H9 (cell line): ENCODE measurements around the gene PRDM2. TPM values are rescaled to one million over a fixed set of nuclear protein-coding genes. Genes with fewer than 3 reads are reported as not detected.

ENCODE experiments used
- DNase-seq: peaks from one replicate; pipeline ENCODE4 v3.0.0-alpha.2; 2017
- H2AFZ ChIP-seq: one replicate; pipeline ENCODE4 v1.6.1; 2013; ENCODE audit warnings: mild to moderate bottlenecking, low read length, control low read depth, moderate library complexity
- H2AK5ac ChIP-seq: 2 replicates; pipeline ENCODE4 v1.6.1; 2013; ENCODE audit warnings: low read length, control low read depth, mixed read lengths; ENCODE audit not compliant: insufficient read length
- H2BK120ac ChIP-seq: one replicate; pipeline ENCODE4 v1.6.1; 2013; ENCODE audit warnings: low read depth, mild to moderate bottlenecking, low read length, control low read depth, inconsistent platforms; ENCODE audit not compliant: poor library complexity, severe bottlenecking
- H2BK12ac ChIP-seq: 2 replicates; pipeline ENCODE4 v1.6.1; 2013; ENCODE audit warnings: low read length, control low read depth, mixed read lengths, low read depth; ENCODE audit not compliant: insufficient read length
- H2BK15ac ChIP-seq: 2 replicates; pipeline ENCODE4 v1.6.1; 2013; ENCODE audit warnings: low read depth, low read length, control low read depth
- H2BK20ac ChIP-seq: one replicate; pipeline ENCODE4 v1.6.1; 2013; ENCODE audit warnings: low read depth, mild to moderate bottlenecking, low read length, control low read depth, inconsistent platforms; ENCODE audit not compliant: poor library complexity, severe bottlenecking
- H2BK5ac ChIP-seq: 2 replicates; pipeline ENCODE4 v1.6.1; 2013; ENCODE audit warnings: low read length, control low read depth, mixed read lengths; ENCODE audit not compliant: insufficient read length
- H3K14ac ChIP-seq: 2 replicates; pipeline ENCODE4 v1.6.1; 2013; ENCODE audit warnings: low read length, control low read depth; ENCODE audit not compliant: insufficient read depth
- H3K18ac ChIP-seq: 2 replicates; pipeline ENCODE4 v1.6.1; 2013; ENCODE audit warnings: low read depth, mild to moderate bottlenecking, mixed read lengths, low read length, control low read depth; ENCODE audit not compliant: insufficient read length
- H3K23ac ChIP-seq: 2 replicates; pipeline ENCODE4 v1.6.1; 2013; ENCODE audit warnings: low read length, control low read depth, mixed read lengths, low read depth; ENCODE audit not compliant: insufficient read length
- H3K23me2 ChIP-seq: 2 replicates; pipeline ENCODE4 v1.6.1; 2013; ENCODE audit warnings: low read depth, mild to moderate bottlenecking, mixed read lengths, low read length, control low read depth; ENCODE audit not compliant: insufficient read length, poor library complexity, severe bottlenecking
- H3K27ac ChIP-seq: 2 replicates; pipeline ENCODE4 v1.5.1; 2013; ENCODE audit warnings: low read length, control low read depth, mixed read lengths, low read depth; ENCODE audit not compliant: insufficient read length
- H3K27me3 ChIP-seq: 2 replicates; pipeline ENCODE4 v1.6.1; 2013; ENCODE audit warnings: low read length, control low read depth, inconsistent platforms; ENCODE audit not compliant: insufficient read depth
- H3K4ac ChIP-seq: 2 replicates; pipeline ENCODE4 v1.6.1; 2013; ENCODE audit warnings: low read depth, mild to moderate bottlenecking, control low read depth, inconsistent platforms, low read length, moderate library complexity
- H3K4me1 ChIP-seq: 2 replicates; pipeline ENCODE4 v1.6.1; 2013; ENCODE audit warnings: low read length, control low read depth, inconsistent platforms; ENCODE audit not compliant: insufficient read depth
- H3K4me2 ChIP-seq: 2 replicates; pipeline ENCODE4 v1.6.1; 2013; ENCODE audit warnings: low read length, control low read depth, mixed read lengths; ENCODE audit not compliant: insufficient read length, insufficient read depth
- H3K56ac ChIP-seq: 2 replicates; pipeline ENCODE4 v1.6.1; 2013; ENCODE audit warnings: low read depth, mild to moderate bottlenecking, mixed read lengths, low read length, control low read depth; ENCODE audit not compliant: insufficient read length
- H3K79me1 ChIP-seq: 2 replicates; pipeline ENCODE4 v1.6.1; 2013; ENCODE audit warnings: low read depth, mild to moderate bottlenecking, moderate library complexity, low read length, control low read depth, inconsistent platforms; ENCODE audit not compliant: insufficient read depth, poor library complexity, severe bottlenecking
- H3K79me2 ChIP-seq: 2 replicates; pipeline ENCODE4 v1.6.1; 2013; ENCODE audit warnings: low read length, control low read depth, inconsistent platforms; ENCODE audit not compliant: insufficient read depth
- H3K9ac ChIP-seq: 2 replicates; pipeline ENCODE4 v1.6.1; 2013; ENCODE audit warnings: low read length, control low read depth, mixed read lengths; ENCODE audit not compliant: insufficient read length; ENCODE audit errors: extremely low read depth
- H3K9me3 ChIP-seq: one replicate; pipeline ENCODE4 v1.6.1; 2013; ENCODE audit warnings: low read depth, low read length, inconsistent platforms; ENCODE audit not compliant: control insufficient read depth
- H3T11ph ChIP-seq: one replicate; pipeline ENCODE4 v1.6.1; 2013; ENCODE audit warnings: mild to moderate bottlenecking, low read length, control low read depth, inconsistent platforms
- H4K20me1 ChIP-seq: one replicate; pipeline ENCODE4 v1.6.1; 2013; ENCODE audit not compliant: control insufficient read depth, insufficient read length, insufficient read depth
- H4K5ac ChIP-seq: 2 replicates; pipeline ENCODE4 v1.6.1; 2013; ENCODE audit warnings: low read depth, mild to moderate bottlenecking, mixed read lengths, low read length, control low read depth; ENCODE audit not compliant: insufficient read length
- H4K8ac ChIP-seq: replicated peaks from 2 replicates; pipeline ENCODE4 v1.6.1; 2013; ENCODE audit warnings: low read length, control low read depth, mixed read lengths, low read depth; ENCODE audit not compliant: insufficient read length
- H4K91ac ChIP-seq: 2 replicates; pipeline ENCODE4 v1.6.1; 2013; ENCODE audit warnings: low read depth, mild to moderate bottlenecking, moderate library complexity, mixed read lengths, low read length, control low read depth; ENCODE audit not compliant: insufficient read length
- H3K27ac Mint-ChIP-seq, 3 experiments: 2 replicates in 2 of 3; 3 replicates in 1 of 3; pipeline ENCODE4 v1.8.0; 2020 to 2021; ENCODE audit warnings: mixed read lengths in 3 of 3, mild to moderate bottlenecking in 1 of 3, moderate library complexity in 1 of 3
- H3K27me3 Mint-ChIP-seq: 2 replicates; pipeline ENCODE4 v1.8.0; 2021; ENCODE audit warnings: low read depth, mild to moderate bottlenecking, moderate library complexity, mixed read lengths
- H3K36me3 Mint-ChIP-seq, 3 experiments: 2 replicates in 2 of 3; 3 replicates in 1 of 3; pipeline ENCODE4 v1.8.0; 2020 to 2021; ENCODE audit warnings: low read depth in 3 of 3, mixed read lengths in 3 of 3; ENCODE audit not compliant: insufficient read depth in 1 of 3
- H3K4me1 Mint-ChIP-seq, 2 experiments: 2 replicates each; pipeline ENCODE4 v1.8.0; 2020; ENCODE audit warnings: mixed read lengths in 2 of 2
- H3K4me3 Mint-ChIP-seq, 2 experiments: 2 replicates in 1 of 2; 3 replicates in 1 of 2; pipeline ENCODE4 v1.8.0; 2020 to 2021; ENCODE audit warnings: mild to moderate bottlenecking in 2 of 2, mixed read lengths in 2 of 2, moderate library complexity in 1 of 2
- H3K9me3 Mint-ChIP-seq, 2 experiments: 2 replicates in 1 of 2; 3 replicates in 1 of 2; pipeline ENCODE4 v1.8.0; 2020; ENCODE audit warnings: mild to moderate bottlenecking in 2 of 2, mixed read lengths in 2 of 2, moderate library complexity in 1 of 2
- WGBS: extraction: QIAGEN DNeasy Blood & Tissue Kit; methylation state at CpG from one replicate; pipeline ENCODE4 v1.1.7; 2013; ENCODE audit warnings: missing lambda C conversion rate, low lambda C conversion rate, mixed read lengths; ENCODE audit not compliant: insufficient read length; ENCODE audit errors: extremely low coverage; 5-methylcytosine and 5-hydroxymethylcytosine counted together
- total RNA-seq: library from RNA; stranded (reverse); gene quantifications from 2 replicates; pipeline ENCODE4 v1.2.1, GENCODE V29; 2021
- TF ChIP-seq, protein P1 (sequence below): fragments of 200-600 bp; sonication (generic); conservative IDR thresholded peaks from 3 replicates; pipeline ENCODE4 v1.8.0; 2021; ENCODE audit warnings: antibody characterized with exemption, mild to moderate bottlenecking

PRDM2 gene
- total RNA-seq, 1 experiment from 2014 or later: 24.5 TPM

DNA sequence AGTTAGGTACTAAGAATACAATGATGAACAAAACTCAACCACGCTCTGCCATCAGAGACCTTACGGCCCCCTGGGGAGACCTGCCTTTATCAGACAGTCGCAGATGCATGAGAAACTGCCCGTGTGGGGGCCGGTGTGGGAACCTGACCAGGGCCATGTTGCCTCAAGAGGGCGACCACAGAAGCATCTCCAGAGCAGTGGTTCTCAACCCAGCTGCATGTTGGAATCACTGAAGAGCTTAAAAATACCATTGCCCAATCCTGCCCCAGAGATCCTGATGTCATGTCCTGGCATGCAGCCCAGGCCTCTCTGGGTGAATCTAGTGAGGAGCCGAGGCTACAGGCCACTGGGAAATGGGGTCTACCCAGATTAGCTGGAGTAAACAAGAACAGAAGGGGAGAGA, 108.7 kb downstream of the PRDM2 start:
- H3K9me3 Mint-ChIP-seq: no peaks in the 10 kb centered on the region

More for the DNA sequence above, 108.7 kb downstream of the PRDM2 start:
- no peak overlapping the region for H3K23ac ChIP-seq
- H3K18ac ChIP-seq: no peak overlapping the region
- no CpG with 5 or more reads among the region's 7 CpGs for WGBS
- H3K79me1 ChIP-seq: no peaks in the 10 kb centered on the region
- no peak overlapping the region for H4K91ac ChIP-seq
- Mint-ChIP-seq H3K27me3 (peaks cover 2% of the 10 kb centered on the region; the same call in 1 of the 2 replicates), H3K27ac (no peak overlapping the region), H3K4me3 (no peak overlapping the region), H3K36me3 (no peaks in the 10 kb centered on the region), H3K4me1 (peaks cover 7 to 9% of the 10 kb centered on the region in 2 experiments; a peak in 3 of 4 replicates)
- H2AFZ ChIP-seq: no peak overlapping the region
- H2BK120ac ChIP-seq: no peak overlapping the region
- H2BK5ac ChIP-seq: no peak overlapping the region
- no peak overlapping the region for H3K27ac ChIP-seq
- H3K9me3 ChIP-seq: no peaks in the 10 kb centered on the region
- H3K4me2 ChIP-seq: no peak overlapping the region
- H4K5ac ChIP-seq: no peak overlapping the region
- no peaks in the 10 kb centered on the region for H3K27me3 ChIP-seq
- H2BK20ac ChIP-seq: no peak overlapping the region
- no peaks in the 10 kb centered on the region for H3K23me2 ChIP-seq
- H3K4ac ChIP-seq: no peak overlapping the region
- H3K4me1 ChIP-seq: no peaks in the 10 kb centered on the region
- H4K20me1 ChIP-seq: no peaks in the 10 kb centered on the region
- no peak overlapping the region for H3K9ac ChIP-seq
- no peak for DNase-seq
- no peak overlapping the region for H3K56ac ChIP-seq
- H3K14ac ChIP-seq: peak overlapping the region; percentile 60
- H3T11ph ChIP-seq: no peak overlapping the region
- no peak overlapping the region for H4K8ac ChIP-seq
- TF ChIP-seq, protein P1, sequence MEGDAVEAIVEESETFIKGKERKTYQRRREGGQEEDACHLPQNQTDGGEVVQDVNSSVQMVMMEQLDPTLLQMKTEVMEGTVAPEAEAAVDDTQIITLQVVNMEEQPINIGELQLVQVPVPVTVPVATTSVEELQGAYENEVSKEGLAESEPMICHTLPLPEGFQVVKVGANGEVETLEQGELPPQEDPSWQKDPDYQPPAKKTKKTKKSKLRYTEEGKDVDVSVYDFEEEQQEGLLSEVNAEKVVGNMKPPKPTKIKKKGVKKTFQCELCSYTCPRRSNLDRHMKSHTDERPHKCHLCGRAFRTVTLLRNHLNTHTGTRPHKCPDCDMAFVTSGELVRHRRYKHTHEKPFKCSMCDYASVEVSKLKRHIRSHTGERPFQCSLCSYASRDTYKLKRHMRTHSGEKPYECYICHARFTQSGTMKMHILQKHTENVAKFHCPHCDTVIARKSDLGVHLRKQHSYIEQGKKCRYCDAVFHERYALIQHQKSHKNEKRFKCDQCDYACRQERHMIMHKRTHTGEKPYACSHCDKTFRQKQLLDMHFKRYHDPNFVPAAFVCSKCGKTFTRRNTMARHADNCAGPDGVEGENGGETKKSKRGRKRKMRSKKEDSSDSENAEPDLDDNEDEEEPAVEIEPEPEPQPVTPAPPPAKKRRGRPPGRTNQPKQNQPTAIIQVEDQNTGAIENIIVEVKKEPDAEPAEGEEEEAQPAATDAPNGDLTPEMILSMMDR: no peak
- H3K79me2 ChIP-seq: no peaks in the 10 kb centered on the region
- no peak overlapping the region for H2BK12ac ChIP-seq
- H2AK5ac ChIP-seq: no peak overlapping the region
- H2BK15ac ChIP-seq: no peak overlapping the region
